Smooth muscle cell of the brain vasculature (primary cell): ENCODE results near the gene METTL4.
"Not testable (repeated sequence)": the region's sequence is repeated elsewhere in the genome, so short reads cannot be mapped to it uniquely, and the experiment has no call there.

Source experiments
- DNase-seq: peaks from one replicate; pipeline ENCODE4 v3.0.0-alpha.2; 2012; ENCODE audit warnings: low read depth, low spot score

METTL4 gene

GRCh38 chr18:2564373-2564772, 6.9 kb downstream of the METTL4 start:
- DNase-seq: no peak

DNA sequence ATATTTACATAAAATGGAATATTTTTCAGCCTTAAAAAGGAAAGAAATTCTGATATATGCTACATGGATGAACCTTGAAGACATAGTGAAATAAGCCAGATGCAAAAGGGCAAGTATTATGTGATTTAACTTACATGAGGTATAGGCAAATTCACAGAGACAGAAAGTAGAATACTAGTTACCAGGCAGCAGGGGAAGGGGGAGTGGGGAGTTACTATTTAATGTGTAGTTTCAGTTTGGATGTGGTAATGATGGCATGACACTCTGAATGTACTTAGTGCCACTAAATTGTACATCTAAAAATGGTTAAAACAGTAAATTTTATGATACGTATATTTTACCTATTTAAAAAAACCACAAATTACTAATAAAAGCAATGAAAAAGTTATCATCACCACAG, 12.1 kb downstream of the METTL4 start:
- DNase-seq: no peak

DNA sequence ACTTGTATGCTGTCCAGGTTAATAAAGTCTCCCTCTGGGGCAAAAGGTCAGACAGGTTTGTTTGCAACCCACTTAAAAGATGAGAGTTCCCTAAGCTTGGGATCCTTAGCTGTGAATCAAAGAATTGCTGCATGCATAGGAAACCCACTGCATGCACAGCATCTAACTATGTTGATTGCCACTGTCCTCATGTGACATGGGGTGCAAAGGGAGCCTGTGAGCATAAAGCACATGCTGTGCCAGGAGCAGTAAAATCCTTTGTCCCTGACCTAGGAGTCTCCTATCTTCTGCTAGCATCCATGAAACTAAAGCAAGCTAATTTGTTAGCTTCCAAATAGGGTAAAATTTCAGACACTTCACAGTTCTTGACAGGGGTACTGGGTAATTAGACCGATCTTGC, 13.8 kb downstream of the METTL4 start:
- no peak for DNase-seq

GRCh38 chr18:2555895-2556294, 15.4 kb downstream of the METTL4 start:
- no peak for DNase-seq

DNA sequence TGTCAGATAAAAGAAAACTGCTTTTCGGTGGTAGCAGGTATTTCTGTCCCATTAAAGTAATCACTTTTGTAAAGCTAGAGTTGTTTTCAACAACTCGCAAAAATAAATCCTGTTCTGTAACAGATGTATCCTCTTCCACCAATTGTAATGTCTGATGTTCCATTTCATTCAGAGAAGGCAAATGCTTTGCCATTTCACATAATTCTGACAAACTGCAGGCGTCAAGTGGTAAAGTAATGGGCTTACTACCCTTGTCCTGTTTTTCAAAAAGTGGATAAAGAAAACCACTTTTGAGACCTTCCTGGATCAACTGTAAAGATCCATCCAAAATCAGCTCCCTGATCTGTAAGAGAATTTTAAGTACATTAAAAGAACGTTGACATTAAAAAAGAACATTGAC, 16.6 kb downstream of the METTL4 start:
- DNase-seq: no peak

DNA sequence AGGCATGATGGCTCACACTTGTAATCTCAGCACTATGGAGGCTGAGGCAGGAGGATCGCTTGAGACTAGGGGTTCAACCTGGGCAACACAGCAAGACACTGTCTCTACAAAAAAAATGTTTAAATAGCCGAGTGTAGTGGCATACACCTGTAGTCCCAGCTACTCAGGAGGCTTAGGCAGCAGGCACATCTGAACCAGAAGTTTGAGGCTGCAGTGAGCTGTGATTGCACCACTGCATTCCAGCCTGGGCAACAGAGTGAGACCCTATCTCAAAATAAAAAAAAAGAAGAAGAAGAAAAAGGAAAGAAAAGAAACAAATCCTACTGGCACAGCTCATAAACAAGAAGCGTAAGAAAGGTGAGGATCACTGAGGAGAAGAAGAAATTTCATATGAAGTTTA, 19.9 kb downstream of the METTL4 start:
- DNase-seq: no peak

DNA sequence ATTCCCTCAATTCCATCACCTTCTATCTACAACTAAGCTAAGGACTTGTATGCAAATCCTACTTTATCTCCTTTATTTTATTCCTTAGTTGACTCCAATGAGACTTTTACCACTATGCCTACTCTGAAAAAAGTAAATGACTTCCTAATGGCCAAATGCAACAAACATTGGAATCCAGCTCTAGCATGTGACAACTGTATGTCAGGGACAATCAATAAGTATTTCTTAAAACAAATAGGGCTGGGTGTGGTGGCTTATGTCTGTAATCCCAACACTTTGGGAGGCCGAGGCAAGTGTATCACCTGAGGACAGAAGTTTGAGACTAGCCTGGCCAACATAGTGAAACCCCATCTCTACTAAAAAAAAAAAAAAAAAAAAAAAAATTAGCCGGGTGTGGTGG, 21.8 kb downstream of the METTL4 start:
- DNase-seq: no peak

- DNase-seq: no peak
Measured at GRCh38 chr18:2547477-2548087, 23.7 kb downstream of the METTL4 start.

GRCh38 chr18:2545155-2545554, 26.1 kb downstream of the METTL4 start:
- no peak for DNase-seq

DNA sequence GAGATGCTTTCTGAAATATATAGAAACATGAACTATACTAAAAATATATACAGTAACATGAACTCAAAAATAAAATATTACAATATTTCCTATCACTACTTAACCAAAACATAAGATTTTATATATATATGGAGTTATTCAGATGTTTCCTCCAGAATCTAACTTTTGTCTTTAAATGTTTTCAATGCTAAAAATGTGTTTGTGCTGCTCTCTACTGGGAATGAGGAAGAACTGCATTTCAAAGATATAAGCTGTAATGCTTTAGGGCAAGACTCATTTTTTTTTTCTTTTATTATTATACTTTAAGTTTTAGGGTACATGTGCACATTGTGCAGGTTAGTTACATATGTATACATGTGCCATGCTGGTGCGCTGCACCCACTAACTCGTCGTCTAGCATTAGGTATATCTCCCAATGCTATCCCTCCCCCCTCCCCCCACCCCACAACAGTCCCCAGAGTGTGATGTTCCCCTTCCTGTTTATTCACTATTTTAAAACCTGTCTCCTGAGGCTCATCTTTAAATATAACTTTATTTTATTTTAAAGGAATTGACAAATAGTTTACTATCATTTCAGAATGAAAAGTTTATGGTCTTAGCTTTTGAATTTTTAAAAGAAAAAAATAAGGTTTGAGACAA, 29.3 kb downstream of the METTL4 start:
- DNase-seq: not testable (repeated sequence)

GRCh38 chr18:2540575-2540974, 30.7 kb downstream of the METTL4 start:
- no peak for DNase-seq

DNA sequence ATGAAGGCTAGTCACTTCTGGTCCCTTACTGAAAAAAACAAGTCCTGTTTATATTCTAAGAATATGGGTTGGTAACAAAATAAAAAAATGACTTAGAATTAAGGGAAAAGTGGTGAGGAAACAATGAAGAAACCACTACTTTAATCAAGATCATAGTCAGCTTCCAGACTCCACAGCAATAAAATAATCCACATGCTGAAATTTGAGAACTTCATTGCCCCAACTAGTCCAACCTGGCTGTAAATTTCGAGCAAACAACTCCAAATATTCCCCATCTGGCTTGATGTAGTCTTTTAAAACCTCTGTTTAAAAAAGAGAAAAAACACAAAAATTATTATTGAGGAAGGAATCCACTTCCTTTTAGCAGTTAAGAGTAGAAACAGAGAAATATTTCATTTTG, 32.5 kb downstream of the METTL4 start:
- no peak for DNase-seq

- no peak for DNase-seq
Measured at GRCh38 chr18:2538236-2538635, 33.1 kb downstream of the METTL4 start.

DNA sequence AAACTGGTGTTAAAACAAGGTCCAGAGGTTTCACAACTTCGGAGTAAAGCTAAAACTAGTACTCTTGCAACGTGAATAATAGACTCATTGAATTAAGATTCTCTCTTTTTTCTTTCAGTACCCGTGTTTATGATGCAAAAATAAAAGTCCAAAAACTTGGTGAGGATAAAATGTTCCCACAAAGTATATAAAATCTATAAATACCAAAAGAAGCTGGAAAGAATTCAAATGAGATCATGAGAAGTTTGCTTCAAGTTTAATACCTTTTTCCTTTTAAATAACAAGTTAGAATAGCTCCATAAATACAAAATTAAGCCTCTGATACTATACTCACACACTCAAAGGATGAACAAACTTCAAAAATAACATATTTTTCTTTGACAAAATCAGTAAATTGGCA, 34.0 kb downstream of the METTL4 start:
- DNase-seq: no peak

GRCh38 chr18:2536493-2536892, 34.8 kb downstream of the METTL4 start:
- no peak for DNase-seq

GRCh38 chr18:2536063-2536462, 35.2 kb downstream of the METTL4 start:
- no peak for DNase-seq

DNA sequence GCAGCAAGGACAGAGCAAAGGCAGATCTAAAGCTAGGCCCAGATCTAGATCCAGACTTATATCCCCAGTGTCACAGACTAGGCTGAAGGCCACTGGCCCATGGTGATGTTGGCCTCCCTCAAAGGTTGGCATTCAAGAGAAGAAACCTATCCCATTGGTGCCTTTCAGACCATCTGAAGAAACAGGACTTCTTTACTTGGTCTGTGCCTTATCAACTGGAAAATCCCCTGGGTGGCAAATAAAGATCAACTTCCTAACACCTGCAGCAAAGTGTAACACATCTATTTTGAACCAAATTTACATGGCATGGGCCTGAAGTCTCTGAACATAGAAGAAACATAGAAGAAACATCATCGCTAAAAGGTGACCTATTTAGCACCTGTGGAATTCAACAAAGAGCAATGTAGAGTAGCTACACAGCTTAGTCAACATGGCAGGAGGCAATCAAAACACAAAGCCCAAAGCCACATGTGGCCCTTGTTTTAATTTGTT, 35.8 kb downstream of the METTL4 start:
- DNase-seq: no peak

GRCh38 chr18:2534906-2535305, 36.4 kb downstream of the METTL4 start:
- DNase-seq: no peak

GRCh38 chr18:2532797-2533196, 38.5 kb downstream of the METTL4 start:
- no peak for DNase-seq

DNA sequence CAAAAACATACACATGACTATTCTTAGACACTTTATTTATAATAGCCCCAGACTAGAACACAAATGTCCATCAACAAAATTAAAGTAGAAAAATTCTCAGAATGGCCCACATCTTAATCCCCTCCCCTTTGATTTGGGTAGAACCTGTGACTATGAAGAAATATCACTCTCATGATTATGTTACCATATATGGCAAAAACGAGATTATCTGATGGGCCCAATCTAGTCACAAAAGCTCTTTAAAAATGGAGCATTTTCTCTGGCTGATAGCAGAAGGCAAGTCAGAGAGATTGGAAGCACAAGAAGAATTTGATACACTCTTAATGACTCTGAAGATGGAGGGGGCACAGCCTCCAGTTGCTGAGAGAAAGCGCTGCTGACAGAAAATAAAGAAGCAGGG, 39.6 kb downstream of the METTL4 start:
- no peak for DNase-seq

- DNase-seq: no peak
Measured at GRCh38 chr18:2529154-2529553, 42.2 kb downstream of the METTL4 start.

- DNase-seq: no peak
Measured at GRCh38 chr18:2526329-2526728, 45.0 kb downstream of the METTL4 start.

- not testable (repeated sequence) for DNase-seq
Measured at GRCh38 chr18:2524794-2525198, 46.5 kb downstream of the METTL4 start.

GRCh38 chr18:2522112-2522511, 49.2 kb downstream of the METTL4 start:
- no peak for DNase-seq
